ENCODE data around the gene ANKRD24.
"Not testable (repeated sequence)": the region's sequence is repeated elsewhere in the genome, so short reads cannot be mapped to it uniquely, and the experiment has no call there.

ANKRD24 gene

DNA sequence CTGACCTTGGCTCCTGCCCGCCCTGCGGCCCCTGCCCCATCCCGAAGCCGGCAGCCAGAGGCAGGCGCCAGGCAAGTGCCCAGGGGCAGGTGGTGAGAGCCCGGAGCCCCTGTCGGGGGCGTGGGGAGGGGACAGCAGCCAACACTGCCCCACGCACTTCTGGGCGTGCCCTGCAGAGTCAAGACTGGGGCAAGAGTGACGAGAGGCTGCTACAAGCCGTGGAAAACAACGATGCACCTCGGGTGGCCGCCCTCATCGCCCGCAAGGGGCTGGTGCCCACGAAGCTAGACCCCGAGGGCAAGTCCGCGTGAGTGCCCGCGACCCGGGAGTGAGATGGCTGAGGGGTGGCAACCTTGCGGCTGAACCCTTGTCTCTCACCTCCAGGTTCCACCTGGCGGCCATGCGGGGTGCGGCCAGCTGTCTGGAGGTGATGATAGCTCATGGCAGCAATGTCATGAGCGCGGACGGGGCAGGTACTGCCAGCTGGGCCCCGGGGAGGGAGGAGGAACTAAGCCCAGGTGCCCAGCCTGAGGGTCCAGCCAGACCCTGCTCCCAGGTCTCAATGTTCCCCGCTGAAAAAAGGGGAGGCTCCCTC lies 17.3 kb downstream of the ANKRD24 start:
- no peak for DNase-seq

DNA sequence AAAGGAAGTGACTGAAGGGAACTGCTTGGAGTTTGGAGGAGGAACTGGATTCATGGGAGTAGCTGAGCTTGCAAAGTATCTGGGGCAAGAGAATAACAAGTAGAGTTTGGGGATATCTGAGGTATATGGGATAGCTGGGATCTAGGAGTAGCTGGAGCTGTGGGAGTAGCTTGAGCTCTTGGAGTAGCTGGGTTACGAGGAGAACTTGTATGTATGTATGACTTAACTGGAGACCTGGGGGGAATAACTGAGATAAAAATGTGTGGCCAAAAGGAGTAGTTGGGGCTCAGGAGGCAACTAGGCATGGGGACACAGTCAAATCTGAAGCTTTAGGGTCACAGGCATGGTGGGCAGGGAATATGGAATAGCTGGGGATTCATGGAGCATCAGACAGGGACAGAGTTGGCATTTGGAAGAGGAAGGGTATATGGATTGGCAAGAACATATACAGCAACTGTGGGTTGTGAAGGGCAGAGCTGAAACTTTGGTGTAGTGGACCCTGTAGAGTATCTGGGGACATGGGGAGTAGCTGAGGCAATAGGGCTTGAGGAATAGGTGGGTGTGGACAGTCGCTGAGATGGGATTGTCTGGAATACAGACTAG lies 18.6 kb downstream of the ANKRD24 start:
- DNase-seq, result no peak

DNA sequence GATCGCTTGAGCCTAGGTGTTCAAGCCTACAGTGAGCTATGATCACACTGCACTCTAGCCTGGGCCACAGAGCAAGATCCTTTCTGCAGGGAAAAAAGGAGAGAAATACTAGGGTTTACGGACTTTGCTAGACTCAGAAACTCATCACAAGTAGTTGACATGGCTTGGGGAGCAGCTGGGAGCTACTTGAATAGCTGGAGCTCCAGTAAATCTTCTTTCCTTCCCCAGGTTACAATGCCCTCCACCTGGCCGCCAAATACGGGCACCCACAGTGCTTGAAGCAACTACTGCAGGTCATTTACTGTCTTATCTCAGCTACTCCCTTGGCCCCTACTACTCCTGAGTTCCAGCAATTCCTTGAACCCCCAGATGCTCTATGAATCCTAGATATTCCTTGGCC lies 19.3 kb downstream of the ANKRD24 start:
- DNase-seq, result no peak

DNA sequence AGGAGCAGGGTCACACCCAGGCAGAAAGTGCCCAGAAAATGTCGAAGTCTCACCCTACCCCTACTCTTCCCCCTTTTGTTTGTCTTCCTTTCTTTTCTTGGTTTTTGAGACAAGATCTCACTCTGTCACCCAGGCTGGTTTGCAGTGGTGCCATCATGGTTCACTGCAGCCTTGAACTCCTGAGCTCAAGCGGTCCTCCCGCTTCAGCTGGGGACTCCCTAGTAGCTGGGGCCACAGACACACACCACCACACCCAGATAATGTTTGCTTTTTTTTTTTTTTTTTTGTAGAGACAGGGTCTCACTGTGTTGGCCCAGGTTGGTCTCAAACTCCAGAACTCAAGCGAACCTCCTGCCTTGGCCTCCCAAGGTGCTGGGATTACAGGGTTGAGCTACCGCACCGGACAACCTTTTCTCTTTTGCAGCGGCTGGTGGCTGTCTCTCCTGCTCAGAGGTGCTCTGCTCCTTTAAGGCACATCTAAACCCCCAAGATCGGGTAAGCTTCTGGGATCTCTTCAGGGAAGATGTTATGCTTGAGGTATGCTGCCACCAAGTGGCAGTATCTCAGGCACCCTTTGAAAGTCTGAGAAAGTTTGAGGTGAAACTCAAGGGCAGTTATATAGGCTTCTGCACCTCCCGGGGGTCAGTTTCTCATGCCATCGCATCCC lies 24.5 kb downstream of the ANKRD24 start:
- DNase-seq, result no peak

DNA sequence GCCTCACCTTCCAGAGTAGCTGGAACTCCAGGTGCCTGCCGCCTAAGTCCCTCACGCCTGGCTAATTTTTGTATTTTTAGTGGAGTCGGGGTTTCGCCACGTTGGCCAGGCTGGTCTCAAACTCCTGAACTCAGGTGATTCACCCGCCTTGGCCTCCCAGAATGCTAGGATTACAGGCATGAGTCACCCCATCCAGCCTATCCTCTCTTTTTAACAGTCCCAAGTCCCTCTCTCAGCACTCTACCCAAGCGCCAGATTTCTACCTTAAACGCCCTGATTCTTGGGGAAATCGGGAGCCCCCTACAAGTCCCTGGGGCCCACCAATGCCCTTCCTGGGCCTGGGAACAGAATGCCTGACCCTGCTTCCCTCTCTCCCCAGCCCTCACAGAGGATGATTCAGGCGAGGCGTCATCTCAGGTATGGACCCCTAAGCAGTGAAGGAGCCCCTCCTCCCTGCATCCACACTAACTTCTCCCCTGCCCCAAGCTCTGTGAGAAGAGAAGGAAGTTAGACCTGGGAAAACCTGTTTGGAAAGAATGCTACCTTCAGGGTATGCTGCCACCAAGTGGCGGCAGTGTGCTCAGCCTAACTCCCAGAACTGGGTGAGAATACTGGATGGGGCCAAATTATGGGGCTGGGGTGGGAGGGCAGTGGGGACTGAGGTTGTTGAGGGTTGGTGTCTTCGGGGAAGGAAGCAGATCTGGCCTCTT lies 26.1 kb downstream of the ANKRD24 start:
- DNase-seq, result no peak

DNA sequence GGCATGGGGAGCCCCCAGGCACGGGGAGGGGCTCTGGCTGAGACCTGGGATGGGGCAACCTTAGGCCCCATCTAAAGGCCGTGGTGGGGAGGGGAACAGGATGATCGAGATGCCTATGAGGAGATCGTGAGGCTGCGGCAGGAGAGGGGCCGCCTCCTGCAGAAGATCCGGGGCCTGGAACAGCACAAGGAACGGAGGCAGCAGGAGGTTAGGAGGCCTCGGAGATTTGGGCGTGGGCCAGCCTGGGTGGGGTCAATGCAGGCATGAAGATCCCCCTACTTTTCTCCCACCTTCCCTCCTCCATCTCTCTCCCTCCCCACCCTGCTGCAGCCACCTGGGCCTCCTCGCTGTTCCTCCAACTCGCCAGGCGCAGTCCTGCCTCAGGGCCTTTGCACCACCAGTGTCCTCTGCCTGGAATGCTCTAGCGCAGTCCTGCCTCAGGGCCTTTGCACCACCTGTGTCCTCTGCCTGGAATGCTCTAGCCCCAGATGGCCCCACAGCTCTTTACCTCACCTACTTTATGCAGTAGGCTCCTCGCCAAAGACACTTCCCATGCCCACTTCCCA lies 27.8 kb downstream of the ANKRD24 start:
- DNase-seq, result no peak

DNA sequence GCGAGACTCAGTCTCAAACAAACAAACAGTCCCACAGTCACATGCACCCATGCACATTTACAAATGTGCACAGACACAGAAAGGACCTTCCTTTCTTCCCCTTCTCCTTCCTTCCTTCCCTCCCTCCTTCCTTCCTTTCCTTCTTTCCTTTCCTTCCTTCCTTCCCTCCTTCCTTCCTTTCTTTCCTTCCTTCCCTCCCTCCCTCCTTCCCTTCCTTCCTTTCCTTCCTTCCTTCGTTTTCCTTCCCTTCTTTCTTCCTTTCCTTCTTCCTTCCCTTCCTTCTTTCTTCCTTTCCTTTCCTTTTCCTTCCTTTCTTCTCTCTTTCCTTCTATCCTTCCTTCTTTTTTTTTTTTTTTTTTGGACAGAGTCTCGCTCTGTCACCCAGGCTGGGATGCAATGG lies 30.6 kb downstream of the ANKRD24 start:
- no peak for DNase-seq

DNA sequence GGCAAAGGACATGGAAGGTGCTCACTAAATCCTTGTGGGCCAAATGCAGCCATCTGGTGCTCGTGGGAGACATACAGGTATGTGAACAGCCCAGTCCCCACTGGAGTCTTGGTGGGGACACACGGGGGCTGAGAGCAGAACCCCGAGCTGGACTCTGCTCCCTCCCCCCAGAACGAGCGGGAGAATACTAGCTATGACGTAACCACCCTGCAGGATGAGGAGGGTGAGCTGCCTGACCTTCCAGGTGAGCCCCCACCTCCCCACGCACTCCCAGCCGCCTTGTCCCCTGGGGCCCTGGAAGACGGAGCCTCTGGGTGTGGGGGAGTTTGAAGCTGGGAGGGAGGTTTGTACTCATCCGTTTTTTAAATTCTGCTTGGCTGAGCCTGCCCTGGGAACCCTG lies 33.3 kb downstream of the ANKRD24 start:
- no peak for DNase-seq

DNA sequence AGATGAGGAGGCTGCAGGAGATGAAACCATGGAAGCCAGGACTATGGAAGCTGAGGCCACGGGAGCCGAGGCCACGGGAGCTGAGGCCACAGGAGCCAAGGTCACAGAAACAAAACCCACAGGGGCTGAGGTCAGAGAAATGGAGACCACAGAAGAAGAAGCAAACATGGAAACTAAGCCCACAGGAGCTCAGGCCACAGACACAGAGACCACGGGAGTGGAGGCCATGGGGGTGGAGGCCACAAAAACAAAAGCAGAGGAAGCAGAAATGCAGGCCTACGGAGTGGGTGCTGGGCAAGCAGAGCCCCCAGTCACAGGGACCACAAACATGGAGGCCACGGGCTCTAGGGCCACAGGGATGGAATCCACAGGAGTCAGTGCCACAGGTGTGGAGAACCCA lies 34.4 kb downstream of the ANKRD24 start:
- no peak for DNase-seq

DNA sequence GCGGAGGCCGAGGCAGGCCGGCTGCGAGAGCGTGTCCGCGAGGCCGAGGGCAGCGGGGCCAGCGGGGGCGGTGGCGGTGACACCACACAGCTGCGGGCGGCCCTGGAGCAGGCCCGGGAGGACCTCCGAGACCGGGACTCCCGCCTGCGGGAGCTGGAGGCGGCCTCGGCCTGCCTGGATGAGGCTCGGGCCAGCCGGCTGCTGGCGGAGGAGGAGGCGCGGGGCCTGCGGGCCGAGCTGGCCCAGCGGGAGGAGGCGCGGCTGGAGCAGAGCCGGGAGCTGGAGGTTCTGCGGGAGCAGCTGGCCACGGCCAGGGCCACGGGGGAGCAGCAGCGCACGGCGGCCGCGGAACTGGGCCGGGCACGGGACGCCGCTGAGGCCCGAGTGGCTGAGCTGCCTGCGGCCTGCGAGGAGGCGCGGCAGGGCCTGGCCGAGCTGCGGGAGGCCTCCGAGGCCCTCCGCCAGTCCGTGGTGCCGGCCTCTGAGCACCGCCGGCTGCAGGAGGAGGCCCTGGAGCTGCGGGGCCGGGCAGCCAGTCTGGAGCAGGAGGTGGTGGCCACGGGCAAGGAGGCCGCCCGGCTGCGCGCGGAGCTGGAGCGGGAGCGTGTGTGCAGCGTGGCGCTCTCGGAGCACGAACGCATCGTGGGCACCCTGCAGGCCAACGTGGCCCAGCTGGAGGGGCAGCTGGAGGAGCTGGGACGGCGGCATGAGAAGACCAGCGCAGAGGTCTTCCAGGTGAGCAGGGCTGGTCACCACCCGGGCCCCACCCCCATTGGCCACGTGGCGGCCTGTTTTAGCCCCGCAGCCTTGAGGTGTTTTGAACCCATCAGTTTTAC lies 35.2 kb downstream of the ANKRD24 start:
- no peak for DNase-seq

DNA sequence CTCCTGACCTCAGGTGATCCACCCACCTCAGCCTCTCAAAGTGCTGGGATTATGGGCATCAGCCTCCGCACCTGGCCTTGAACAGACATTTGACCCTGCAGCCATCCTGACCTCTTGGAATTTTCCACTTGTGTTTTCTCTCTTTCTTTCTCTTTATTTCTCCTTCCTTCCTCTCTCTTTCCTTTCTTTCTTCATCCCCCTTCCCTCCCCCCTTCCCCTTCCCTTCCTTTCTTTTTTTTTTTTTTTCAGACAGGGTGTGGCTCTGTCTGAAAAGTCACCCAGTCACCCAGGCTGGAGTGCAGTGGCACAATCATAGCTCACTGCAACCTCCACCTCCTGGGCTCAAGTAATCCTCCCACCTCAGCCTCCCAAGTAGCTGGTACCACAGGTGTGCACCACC lies 36.0 kb downstream of the ANKRD24 start:
- not testable (repeated sequence) for DNase-seq

DNA sequence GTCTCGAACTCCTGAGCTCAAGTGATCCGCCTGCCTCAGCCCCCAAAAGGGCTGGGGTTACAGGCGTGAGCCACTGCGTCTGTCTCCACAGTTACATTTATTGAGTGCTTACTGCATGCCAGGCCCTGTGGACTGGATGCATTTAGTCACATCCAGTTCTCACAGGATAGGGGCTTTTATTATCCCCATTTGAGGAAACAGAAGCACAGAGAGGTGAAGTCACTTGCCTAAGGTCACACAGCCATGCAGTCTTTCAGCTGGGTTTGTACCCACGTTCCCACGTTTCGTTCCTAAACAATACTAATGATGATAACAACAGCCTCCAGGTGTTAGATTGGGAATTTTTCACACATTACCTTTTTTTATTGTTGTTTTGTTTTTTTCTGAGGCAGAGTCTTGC lies 37.7 kb downstream of the ANKRD24 start:
- no peak for DNase-seq

DNA sequence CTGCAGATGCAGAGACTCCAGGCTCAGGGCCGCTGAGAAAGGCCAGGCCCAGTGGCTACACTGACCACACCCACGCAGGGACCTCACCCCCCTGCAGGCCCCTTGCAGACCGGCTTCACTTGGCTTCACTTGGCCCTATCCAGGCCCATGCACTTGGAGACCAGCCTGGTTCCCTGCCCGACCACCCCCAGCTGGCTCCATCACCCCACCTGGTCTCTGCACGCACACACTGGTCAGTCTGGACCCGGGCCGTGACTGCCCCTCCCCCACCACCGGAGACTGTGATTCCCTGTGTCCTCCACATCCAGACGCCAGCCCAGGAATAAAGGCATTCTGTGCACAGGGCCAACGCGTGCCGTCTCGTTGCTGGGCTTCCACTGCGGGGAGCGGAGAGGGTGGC lies 42.0 kb downstream of the ANKRD24 start:
- no peak for DNase-seq

DNA sequence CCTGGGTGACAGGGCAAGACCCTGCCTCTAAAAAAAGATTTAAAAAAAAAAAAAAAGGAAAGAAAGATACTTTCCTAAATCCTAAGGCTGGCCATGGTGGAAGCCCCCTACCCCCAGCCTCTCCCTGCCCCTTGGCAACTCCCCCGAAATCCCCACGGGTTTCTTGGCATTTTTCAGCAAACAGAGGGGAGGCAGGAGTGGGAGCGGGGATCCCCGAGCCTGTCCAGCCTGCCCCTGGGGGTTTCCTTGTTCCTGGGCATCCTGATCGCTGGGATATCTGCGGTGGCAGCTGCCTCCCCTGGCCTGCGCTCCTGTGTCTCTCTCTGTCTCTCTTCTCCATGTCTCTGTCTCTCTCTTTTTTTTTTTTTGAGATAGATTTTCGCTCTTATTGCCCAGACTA lies 43.4 kb downstream of the ANKRD24 start:
- no peak for DNase-seq

DNA sequence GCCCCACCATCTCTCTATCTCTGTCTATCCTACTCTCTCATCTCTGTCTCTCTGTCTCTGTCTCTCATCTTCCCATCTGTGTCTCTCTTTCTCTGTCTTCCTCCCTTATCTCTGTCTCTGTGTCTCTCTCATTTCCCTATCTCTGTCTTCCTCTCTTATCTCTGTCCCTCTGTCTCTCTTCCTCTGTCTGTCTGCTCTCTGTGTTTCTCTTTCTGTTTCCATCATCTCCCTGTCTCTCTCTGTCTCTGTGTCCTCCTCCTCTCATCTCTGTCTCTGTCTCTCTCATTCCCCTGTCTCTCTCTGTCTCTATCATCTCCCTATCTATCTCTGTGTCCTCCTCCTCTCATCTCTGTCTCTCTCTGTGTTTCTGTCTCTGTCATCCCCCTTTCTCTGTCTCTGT lies 45.3 kb downstream of the ANKRD24 start:
- no peak for DNase-seq

DNA sequence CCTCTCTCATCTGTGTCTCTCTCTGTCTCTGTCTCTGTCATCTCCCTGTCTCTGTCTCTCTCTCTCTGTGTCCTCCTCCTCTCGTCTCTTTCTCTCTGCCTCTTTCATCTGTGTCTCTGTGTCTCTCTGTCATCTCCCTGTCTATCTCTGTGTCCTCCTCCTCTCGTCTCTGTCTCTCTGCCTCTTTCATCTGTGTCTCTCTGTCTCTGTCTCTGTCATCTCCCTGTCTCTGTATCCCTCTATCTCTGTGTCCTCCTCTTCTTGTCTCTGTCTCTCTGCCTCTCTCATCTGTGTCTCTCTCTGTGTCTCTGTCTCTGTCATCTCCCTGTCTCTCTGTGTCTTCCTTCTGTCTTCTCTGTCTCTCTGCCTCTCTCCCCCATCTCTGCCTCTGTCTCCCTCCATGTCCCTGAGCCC lies 46.3 kb downstream of the ANKRD24 start:
- no peak for DNase-seq

DNA sequence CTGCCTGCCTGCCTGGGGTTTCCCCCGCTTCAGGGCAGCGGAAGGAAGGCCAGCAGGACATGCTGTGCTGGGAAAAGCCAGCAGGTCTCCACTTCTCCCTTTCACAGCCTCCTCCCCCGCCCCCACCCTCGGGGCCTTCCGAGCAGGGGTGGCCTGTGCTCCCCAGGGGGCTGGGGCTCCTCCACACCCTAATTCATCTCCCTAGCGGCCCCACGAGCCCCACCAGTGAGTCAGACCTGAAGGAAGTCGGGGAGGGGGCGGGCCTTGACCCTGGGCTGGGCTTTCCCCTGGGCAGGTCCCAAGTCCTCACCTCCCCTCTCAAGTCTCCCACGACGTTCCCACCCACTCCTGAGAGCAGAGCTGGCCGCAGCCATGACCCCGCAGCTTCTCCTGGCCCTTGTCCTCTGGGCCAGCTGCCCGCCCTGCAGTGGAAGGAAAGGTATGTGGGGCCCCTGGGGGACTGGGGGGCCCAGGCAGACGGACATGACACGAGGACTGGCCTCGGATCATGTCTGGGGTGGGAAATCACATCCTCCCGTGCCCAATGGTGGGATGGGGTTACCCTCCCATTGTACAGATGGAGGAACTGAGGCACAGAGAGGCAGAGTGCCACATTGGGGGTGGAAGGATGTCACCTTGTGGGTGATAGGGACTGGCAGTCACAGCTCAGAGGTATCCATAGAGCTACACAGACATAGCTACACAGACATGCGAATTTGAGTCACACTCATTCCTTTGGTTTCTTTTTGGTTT lies 46.9 kb downstream of the ANKRD24 start, which contains the start of gene EBI3:
Gene EBI3, plus strand, starts transcription at position 345 of the 753 bp plus-strand sequence. Its CDS starts 28 bp downstream, at position 373.
- DNase-seq, result no peak

DNA sequence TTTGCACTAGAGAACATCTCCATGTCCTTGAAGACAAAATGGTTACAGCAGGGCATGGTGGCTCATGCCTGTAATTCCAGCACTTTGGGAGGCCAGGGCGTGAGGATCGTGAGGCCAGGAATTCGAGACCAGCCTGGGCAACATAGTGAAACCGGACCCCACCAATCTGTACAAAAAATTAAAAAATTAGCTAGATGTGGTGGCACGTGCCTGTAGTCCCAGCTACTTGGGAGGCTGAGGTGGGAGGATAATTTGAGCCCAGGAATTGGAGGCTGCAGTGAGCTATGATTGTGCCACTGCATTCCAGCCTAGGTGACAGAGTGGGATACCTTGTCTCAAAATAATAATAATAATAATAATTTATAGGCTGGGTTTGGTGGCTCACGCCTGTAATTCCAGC lies 47.7 kb downstream of the ANKRD24 start:
- DNase-seq, result not testable (repeated sequence)

DNA sequence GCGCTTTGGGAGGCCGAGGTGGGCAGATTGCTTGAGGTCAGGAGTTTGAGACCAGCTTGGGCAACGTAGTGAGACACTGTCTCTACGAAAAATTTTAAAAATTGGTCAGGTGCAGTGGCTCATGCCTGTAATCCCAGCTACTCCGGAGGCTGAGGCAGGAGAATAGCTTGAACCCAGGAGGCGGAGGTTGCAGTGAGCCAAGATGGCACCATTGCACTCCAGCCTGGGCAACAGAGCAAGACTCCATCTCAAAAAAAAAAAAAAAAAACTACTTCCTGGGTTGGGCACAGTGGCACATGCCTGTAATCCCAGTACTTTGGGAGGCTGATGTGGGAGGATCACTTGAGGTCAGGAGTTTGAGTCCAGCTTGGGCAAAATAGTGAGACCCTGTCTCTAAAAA lies 49.0 kb downstream of the ANKRD24 start:
- DNase-seq, result not testable (repeated sequence)

DNA sequence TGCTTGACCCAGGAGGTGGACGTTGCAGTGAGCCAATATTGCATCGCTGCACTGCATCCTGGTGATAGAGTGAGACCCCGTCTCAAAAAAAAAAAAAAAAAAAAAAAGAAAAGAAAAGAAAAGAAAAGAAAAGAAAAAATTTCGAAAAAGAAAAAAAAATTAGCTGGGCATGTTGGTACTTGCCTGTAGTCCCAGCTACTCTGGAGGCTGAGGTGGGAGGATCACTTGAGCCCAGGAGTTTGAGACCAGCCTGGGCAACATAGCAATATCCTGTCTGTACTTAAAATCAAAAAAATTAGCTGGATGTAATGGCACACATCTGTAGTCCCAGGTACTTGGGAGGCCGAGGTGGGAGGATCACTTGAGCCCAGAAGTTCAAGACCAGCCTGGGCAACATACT lies 49.6 kb downstream of the ANKRD24 start:
- DNase-seq, result not testable (repeated sequence)

DNA sequence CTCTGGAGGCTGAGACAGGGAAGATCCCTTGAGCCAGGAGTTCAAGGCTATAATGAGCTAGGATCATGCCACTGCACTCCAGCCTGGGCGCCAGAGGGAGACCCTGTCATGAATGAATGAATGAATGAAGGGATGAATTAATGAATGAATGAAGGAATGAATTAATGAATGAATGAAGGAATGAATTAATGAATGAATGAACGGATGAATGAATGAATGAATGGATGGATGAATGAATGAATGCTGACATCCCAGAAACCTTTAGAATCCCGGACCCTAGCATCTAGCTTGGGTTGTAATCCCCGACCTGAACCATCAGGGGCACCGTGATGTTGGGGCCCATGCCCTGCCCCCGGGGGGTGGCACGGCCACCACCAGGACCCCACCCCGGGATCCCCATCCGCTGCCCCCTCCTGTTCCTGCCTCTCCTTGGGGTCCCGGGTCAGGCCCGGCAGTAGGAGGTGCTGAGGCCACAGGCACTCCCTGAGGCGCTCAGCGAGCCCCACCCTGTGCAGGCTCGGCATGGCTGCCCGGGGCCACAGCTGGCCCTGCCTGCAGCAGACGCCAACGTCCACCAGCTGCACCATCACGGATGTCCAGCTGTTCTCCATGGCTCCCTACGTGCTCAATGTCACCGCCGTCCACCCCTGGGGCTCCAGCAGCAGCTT lies 50.3 kb downstream of the ANKRD24 start:
- no peak for DNase-seq

Data from NCI-H524 treated with DMSO at 0.1 percent for 48 hours (cell line).